Esophagus squamous epithelium (tissue), 4 donors: ENCODE results near the gene EPHA4.
A peak's percentile ranks its signal among the peaks of the same experiment; 100 is the strongest.

Source experiments
- POLR2A ChIP-seq, 4 donors: fragments of 450-650 bp; IDR thresholded peaks; one replicate each; pipeline ENCODE4 v1.6.1; 2017; ENCODE audit warnings: antibody characterized with exemption in 4 of 4, mild to moderate bottlenecking in 4 of 4, moderate library complexity in 3 of 4
- TF ChIP-seq, protein P1 (sequence below), 6 experiments: fragments of 450-650 bp in 4 of 6; fragments of 200-600 bp in 2 of 6; sonication (generic) in 2 of 6; IDR thresholded peaks; one replicate each; pipeline ENCODE4 v1.5.1; 2016 to 2019; ENCODE audit warnings: antibody characterized with exemption in 6 of 6, mild to moderate bottlenecking in 4 of 6, moderate library complexity in 4 of 6

DNA sequence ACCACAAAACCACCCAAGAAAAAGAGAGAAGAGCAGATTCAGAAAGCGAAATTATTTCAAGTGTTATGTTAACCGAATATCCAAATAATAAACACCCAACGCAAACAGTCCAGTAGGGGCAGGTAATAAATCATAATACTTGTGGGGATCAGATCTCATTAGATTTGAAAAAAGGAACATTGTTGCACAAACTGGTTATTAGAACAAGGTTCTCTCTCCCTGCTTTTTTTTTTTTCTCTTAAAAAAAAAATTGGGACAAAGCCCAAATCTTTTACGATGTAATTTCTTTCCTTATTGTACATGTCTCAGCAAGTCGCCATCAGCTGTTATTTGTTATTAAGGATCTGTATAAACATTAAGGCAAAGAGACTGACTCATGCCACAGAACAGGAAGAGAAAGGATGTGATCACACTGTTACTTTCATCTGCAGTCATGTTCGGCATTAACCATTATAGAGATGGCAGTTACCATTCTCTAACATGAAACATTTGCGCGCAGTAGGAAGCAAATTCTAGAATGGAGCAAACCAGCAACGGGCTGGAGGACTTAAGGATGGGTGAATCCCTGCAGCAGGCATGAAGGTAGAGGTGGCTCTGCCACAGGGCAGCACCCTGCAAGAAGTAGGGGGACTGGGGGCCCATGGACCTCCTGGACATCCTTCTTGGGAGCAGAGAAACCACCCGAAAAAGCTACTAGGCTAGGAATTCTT is 42.0 kb downstream of the EPHA4 start:
- TF ChIP-seq, protein P1, sequence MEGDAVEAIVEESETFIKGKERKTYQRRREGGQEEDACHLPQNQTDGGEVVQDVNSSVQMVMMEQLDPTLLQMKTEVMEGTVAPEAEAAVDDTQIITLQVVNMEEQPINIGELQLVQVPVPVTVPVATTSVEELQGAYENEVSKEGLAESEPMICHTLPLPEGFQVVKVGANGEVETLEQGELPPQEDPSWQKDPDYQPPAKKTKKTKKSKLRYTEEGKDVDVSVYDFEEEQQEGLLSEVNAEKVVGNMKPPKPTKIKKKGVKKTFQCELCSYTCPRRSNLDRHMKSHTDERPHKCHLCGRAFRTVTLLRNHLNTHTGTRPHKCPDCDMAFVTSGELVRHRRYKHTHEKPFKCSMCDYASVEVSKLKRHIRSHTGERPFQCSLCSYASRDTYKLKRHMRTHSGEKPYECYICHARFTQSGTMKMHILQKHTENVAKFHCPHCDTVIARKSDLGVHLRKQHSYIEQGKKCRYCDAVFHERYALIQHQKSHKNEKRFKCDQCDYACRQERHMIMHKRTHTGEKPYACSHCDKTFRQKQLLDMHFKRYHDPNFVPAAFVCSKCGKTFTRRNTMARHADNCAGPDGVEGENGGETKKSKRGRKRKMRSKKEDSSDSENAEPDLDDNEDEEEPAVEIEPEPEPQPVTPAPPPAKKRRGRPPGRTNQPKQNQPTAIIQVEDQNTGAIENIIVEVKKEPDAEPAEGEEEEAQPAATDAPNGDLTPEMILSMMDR (IDR thresholded peaks at IDR 0.05) = peak in 1 of 6 experiments; percentile 3
- TF ChIP-seq POLR2A (IDR thresholded peaks at IDR 0.05) = no peak
